ENCODE results near the gene PREX1.

GRCh38 chr20:48711696-48712464, 115.9 kb downstream of the PREX1 start:
- TF ChIP-seq POLR2A (IDR thresholded peaks at IDR 0.05) (no peak), CTCF (IDR thresholded peaks at IDR 0.05) (no peak)

All from vagina (tissue), 2 donors.